Measurements from ENCODE around the gene BCL3.

GRCh38 chr19:44722131-44723121 is 26.1 kb upstream of the BCL3 start:
- TF ChIP-seq CTCF (IDR thresholded peaks at IDR 0.05), result no peak
- no peak for TF ChIP-seq POLR2A (IDR thresholded peaks at IDR 0.05)
- no peak for TF ChIP-seq POLR2AphosphoS5 (IDR thresholded peaks at IDR 0.05)
- TF ChIP-seq EP300 (IDR thresholded peaks at IDR 0.05; ENCODE audit: low read depth), result no peak

Measured in transverse colon (tissue), 4 donors.